RWPE2 (cell line): Measurements from ENCODE around the gene CFAP157.

Experiments
- ATAC-seq: fragments of 200-7000 bp; cut with Tn5 transposase; 3 replicates; pipeline ENCODE4 v1.9.1; 2021; ENCODE audit warnings: low read depth
- DNase-seq: peaks from one replicate; pipeline ENCODE4 v3.0.0-alpha.2; 2020; ENCODE audit warnings: low spot score
- H3K27ac ChIP-seq: fragments of 450-650 bp; 2 replicates; pipeline ENCODE4 v1.5.1; 2017; ENCODE audit warnings: mild to moderate bottlenecking; ENCODE audit not compliant: poor library complexity, severe bottlenecking
- H3K27me3 ChIP-seq: fragments of 250-450 bp; sonication (Bioruptor Pico); 2 replicates; pipeline ENCODE4 v1.5.1; 2021; ENCODE audit warnings: mild to moderate bottlenecking, moderate library complexity; ENCODE audit not compliant: insufficient read depth, poor library complexity, severe bottlenecking
- H3K36me3 ChIP-seq: fragments of 250-450 bp; sonication (Bioruptor Pico); 2 replicates; pipeline ENCODE4 v1.5.1; 2020; ENCODE audit warnings: low read depth, mild to moderate bottlenecking, moderate library complexity
- H3K4me1 ChIP-seq: fragments of 250-450 bp; sonication (Bioruptor Pico); 2 replicates; pipeline ENCODE4 v1.5.1; 2021; ENCODE audit warnings: mild to moderate bottlenecking, moderate library complexity; ENCODE audit not compliant: insufficient read depth, poor library complexity, severe bottlenecking
- H3K4me3 ChIP-seq: fragments of 250-450 bp; sonication (Bioruptor Pico); 2 replicates; pipeline ENCODE4 v1.5.1; 2021; ENCODE audit warnings: mild to moderate bottlenecking, moderate library complexity; ENCODE audit not compliant: severe bottlenecking
- H3K9me3 ChIP-seq: fragments of 250-450 bp; sonication (Bioruptor Pico); 2 replicates; pipeline ENCODE4 v1.5.1; 2021; ENCODE audit warnings: mild to moderate bottlenecking, moderate library complexity; ENCODE audit not compliant: severe bottlenecking
- CTCF ChIP-seq: fragments of 450-650 bp; IDR thresholded peaks from one replicate; pipeline ENCODE4 v1.5.1; 2017; ENCODE audit warnings: mild to moderate bottlenecking, moderate library complexity; ENCODE audit not compliant: poor library complexity, severe bottlenecking

Gene CFAP157

GRCh38 chr9:127690735-127691134, 16.1 kb upstream of the CFAP157 start:
- DNase-seq (no peak), ATAC-seq (no peak)
- Histone ChIP-seq H3K9me3 (no peaks in the 10 kb centered on the region), H3K27ac (no peak overlapping the region), H3K4me3 (no peak overlapping the region), H3K27me3 (no peaks in the 10 kb centered on the region), H3K4me1 (no peaks in the 10 kb centered on the region), H3K36me3 (no peaks in the 10 kb centered on the region)
- no peak for TF ChIP-seq CTCF

- ATAC-seq, result no peak
- TF ChIP-seq CTCF, result no peak
- DNase-seq, result no peak
- Histone ChIP-seq H3K36me3 (no peaks in the 10 kb centered on the region), H3K9me3 (no peaks in the 10 kb centered on the region), H3K4me1 (no peaks in the 10 kb centered on the region), H3K4me3 (no peak overlapping the region), H3K27ac (no peak overlapping the region), H3K27me3 (no peaks in the 10 kb centered on the region)
Observed at GRCh38 chr9:127692071-127692470, 14.7 kb upstream of the CFAP157 start.

- H3K4me3 ChIP-seq, result no peak overlapping the region
- no peaks in the 10 kb centered on the region for H3K9me3 ChIP-seq
- no peaks in the 10 kb centered on the region for H3K36me3 ChIP-seq
- TF ChIP-seq CTCF, result no peak
- no peak overlapping the region for H3K27ac ChIP-seq
- H3K27me3 ChIP-seq, result no peaks in the 10 kb centered on the region
- no peaks in the 10 kb centered on the region for H3K4me1 ChIP-seq
- DNase-seq (no peak), ATAC-seq (no peak)
Observed at GRCh38 chr9:127693143-127693542, 13.6 kb upstream of the CFAP157 start.

GRCh38 chr9:127693697-127694096, 13.1 kb upstream of the CFAP157 start:
- Histone ChIP-seq H3K36me3 (no peaks in the 10 kb centered on the region), H3K4me3 (no peak overlapping the region), H3K4me1 (no peaks in the 10 kb centered on the region), H3K27me3 (no peaks in the 10 kb centered on the region), H3K9me3 (no peaks in the 10 kb centered on the region), H3K27ac (no peak overlapping the region)
- no peak for DNase-seq
- TF ChIP-seq CTCF, result no peak
- no peak for ATAC-seq

- DNase-seq (no peak), ATAC-seq (no peak)
- Histone ChIP-seq H3K9me3 (no peaks in the 10 kb centered on the region), H3K4me3 (no peak overlapping the region), H3K36me3 (no peaks in the 10 kb centered on the region), H3K4me1 (no peaks in the 10 kb centered on the region), H3K27ac (no peak overlapping the region), H3K27me3 (no peaks in the 10 kb centered on the region)
- TF ChIP-seq CTCF, result no peak
Observed at GRCh38 chr9:127694890-127695720, 11.7 kb upstream of the CFAP157 start.
